ENCODE results near the gene ITSN1.

DNA sequence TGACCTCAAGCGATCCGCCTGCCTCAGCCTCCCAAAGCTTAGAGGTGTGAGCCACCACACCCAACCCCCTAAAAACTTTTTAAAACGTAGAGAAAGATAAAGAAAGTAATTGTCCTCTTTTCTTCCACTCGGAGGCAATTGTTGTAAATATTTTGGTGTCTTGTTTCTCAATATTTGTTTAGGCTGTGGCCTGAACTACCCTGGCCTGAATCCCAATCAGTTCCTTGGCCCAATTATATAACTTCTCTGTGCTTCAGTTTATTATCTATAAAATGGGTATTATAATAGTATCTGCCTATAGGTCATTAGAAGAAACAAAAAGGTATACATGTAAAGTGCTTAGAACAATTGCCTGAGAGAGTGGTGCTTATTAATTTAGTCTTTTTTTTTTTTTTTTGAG lies 275.1 kb downstream of the ITSN1 start:
- TF ChIP-seq, protein P1, sequence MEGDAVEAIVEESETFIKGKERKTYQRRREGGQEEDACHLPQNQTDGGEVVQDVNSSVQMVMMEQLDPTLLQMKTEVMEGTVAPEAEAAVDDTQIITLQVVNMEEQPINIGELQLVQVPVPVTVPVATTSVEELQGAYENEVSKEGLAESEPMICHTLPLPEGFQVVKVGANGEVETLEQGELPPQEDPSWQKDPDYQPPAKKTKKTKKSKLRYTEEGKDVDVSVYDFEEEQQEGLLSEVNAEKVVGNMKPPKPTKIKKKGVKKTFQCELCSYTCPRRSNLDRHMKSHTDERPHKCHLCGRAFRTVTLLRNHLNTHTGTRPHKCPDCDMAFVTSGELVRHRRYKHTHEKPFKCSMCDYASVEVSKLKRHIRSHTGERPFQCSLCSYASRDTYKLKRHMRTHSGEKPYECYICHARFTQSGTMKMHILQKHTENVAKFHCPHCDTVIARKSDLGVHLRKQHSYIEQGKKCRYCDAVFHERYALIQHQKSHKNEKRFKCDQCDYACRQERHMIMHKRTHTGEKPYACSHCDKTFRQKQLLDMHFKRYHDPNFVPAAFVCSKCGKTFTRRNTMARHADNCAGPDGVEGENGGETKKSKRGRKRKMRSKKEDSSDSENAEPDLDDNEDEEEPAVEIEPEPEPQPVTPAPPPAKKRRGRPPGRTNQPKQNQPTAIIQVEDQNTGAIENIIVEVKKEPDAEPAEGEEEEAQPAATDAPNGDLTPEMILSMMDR (conservative IDR thresholded peaks at IDR 0.05 in 1 of 2, IDR thresholded peaks at IDR 0.05 in 1 of 2; ENCODE audit: extremely low read depth in 1 of 2, insufficient read depth in 1 of 2, low read depth in 1 of 2, low read length in 2 of 2), result no peak
- no peak for TF ChIP-seq EZH2 (IDR thresholded peaks at IDR 0.05; ENCODE audit: borderline replicate concordance, low read length)
